ENCODE results near the gene MB21D2.

GRCh38 chr3:192917404-192918274 is at the start of gene MB21D2:
- TF ChIP-seq EZH2 (IDR thresholded peaks at IDR 0.05; ENCODE audit: borderline replicate concordance, insufficient read depth, low read depth, low read length, poor library complexity, severe bottlenecking), result no peak
- TF ChIP-seq CTCF (IDR thresholded peaks at IDR 0.05), result no peak

Data from B cell (primary cell).